Heart left ventricle (tissue), 16 donors: ENCODE data around the gene SDR9C7. TPM values are rescaled to one million over a fixed set of nuclear protein-coding genes. Genes with fewer than 3 reads are reported as not detected.
"Not testable (repeated sequence)": the region's sequence is repeated elsewhere in the genome, so short reads cannot be mapped to it uniquely, and the experiment has no call there.

Source experiments
- ATAC-seq, 4 donors: fragments of 200-7000 bp; cut with Tn5 transposase; one replicate each; pipeline ENCODE4 v1.9.1; 2020 to 2022; ENCODE audit warnings: moderate library complexity in 4 of 4, mild to moderate bottlenecking in 3 of 4, moderate number of reproducible peaks in 1 of 4
- DNase-seq, 5 donors: peaks; one replicate each; pipeline ENCODE4 v3.0.0-alpha.2; 2020
- H3K27ac ChIP-seq, 12 donors: fragments of 200-600 bp; sonication (generic) in 4 of 12; one replicate each; pipeline versions ENCODE4 v1.5.0 to v1.8.0; 2016 to 2022; ENCODE audit warnings: mild to moderate bottlenecking in 2 of 12
- H3K27me3 ChIP-seq, 9 donors: fragments of 200-600 bp; sonication (generic) in 2 of 9; one replicate each; pipeline versions ENCODE4 v1.5.1 to v1.8.0; 2016 to 2022; ENCODE audit warnings: mild to moderate bottlenecking in 3 of 9
- H3K36me3 ChIP-seq, 9 donors: fragments of 200-600 bp; sonication (generic) in 2 of 9; one replicate each; pipeline versions ENCODE4 v1.5.0 to v1.8.0; 2018 to 2022; ENCODE audit warnings: mild to moderate bottlenecking in 2 of 9
- H3K4me1 ChIP-seq, 12 donors: fragments of 200-600 bp; sonication (generic) in 4 of 12; one replicate each; pipeline versions ENCODE4 v1.5.0 to v1.8.0; 2016 to 2022; ENCODE audit warnings: mild to moderate bottlenecking in 3 of 12
- H3K4me3 ChIP-seq, 12 donors: fragments of 200-600 bp; sonication (generic) in 4 of 12; one replicate each; pipeline versions ENCODE4 v1.5.0 to v1.8.0; 2017 to 2022; ENCODE audit warnings: mild to moderate bottlenecking in 9 of 12, moderate library complexity in 4 of 12
- H3K9me3 ChIP-seq, 12 donors: fragments of 200-600 bp; sonication (generic) in 4 of 12; one replicate each; pipeline versions ENCODE4 v1.5.0 to v1.8.0; 2016 to 2022; ENCODE audit warnings: mild to moderate bottlenecking in 1 of 12
- POLR2A ChIP-seq, 2 donors: fragments of 450-650 bp; IDR thresholded peaks; one replicate each; pipeline ENCODE4 v1.6.1; 2017; ENCODE audit warnings: antibody characterized with exemption in 2 of 2, mild to moderate bottlenecking in 2 of 2, moderate library complexity in 2 of 2
- WGBS, 4 donors: extraction: QIAGEN DNeasy Blood & Tissue Kit in 2 of 4; methylation state at CpG; one replicate each; pipeline versions ENCODE4 v1.1.5 to v1.1.7; 2013 to 2018; 5-methylcytosine and 5-hydroxymethylcytosine counted together
- intact Hi-C, 10 donors: fragments of 100-400 bp; cut with DNase I; formaldehyde crosslinking; loops; one replicate each; pipeline versions ENCODE4 v1.11.1 to v1.14.2; 2022
- polyA plus RNA-seq, 2 donors: library from polyadenylated mRNA; stranded (reverse); fragments of 200-250 nt; gene quantifications; one replicate each; pipeline ENCODE4 v1.2.3, GENCODE V29; 2013
- total RNA-seq, 9 donors: library from RNA; depleted of rRNA in 2 of 9; stranded (reverse); fragments of >200 nt in 2 of 9; fragmentation: NEBNext Ultra II Directional in 3 of 9; extraction: Animal tissue kit (Norgen Biotek cat#: 25700) in 3 of 9; gene quantifications; one replicate each; pipeline versions ENCODE4 v1.1.0 to v1.2.4, GENCODE V29; 2016 to 2023
- TF ChIP-seq, protein P1 (sequence below), 12 donors: fragments of 200-600 bp; sonication (generic) in 4 of 12; IDR thresholded peaks; one replicate each; pipeline versions ENCODE4 v1.5.0 to v1.8.0; 2018 to 2022; ENCODE audit warnings: antibody characterized with exemption in 12 of 12, mild to moderate bottlenecking in 5 of 12
- donor health status: ischemic (EF 13 %, LVEDD 7.1; RV severe dilation, severe dysfunction).
- donor health status: healthy with polysubstance abuse.
- donor health status: DM: no; HTN: yes; CAD: no.
- donor health status: DM: no; HTN: no; CAD: no.
- donor health status: ischemic (EF 25% LVEDD 6.9; RV normal size, moderate dysfunction).
- donor health status: ischemic (EF 25% LVEDD 5.7; RV mildly dilated, moderate dysfunction).
- donor health status: healthy.
- donor health status: DM: yes; HTN: yes; CAD: no.
- donor health status: ischemic (EF 35%, LVEDD 5.7; RV mildly dilated, moderate dysfunction).
- donor health status: nonischemic (EF 11% LVEDD 7.7; RV severe dilation, severe dysfunction).
- donor health status: DM: yes; HTN: yes; CAD: no.
- donor health status: PGD.
- donor health status: ischemic (EF 29% LVEDD 5.4; RV normal size, mild dysfunction).
- donor health status: nonischemic (EF 23%, LVEDD 6.1; RV moderate dilation, normal function).

The SDR9C7 gene
- total and polyA plus RNA-seq, 11 donors: 0.12 to 0.27 (median 0.20) TPM; not detected in 8

- H3K27me3 ChIP-seq: no peaks in the 10 kb centered on the region
- H3K36me3 ChIP-seq: no peaks in the 10 kb centered on the region
- no peak for TF ChIP-seq POLR2A (IDR thresholded peaks at IDR 0.05)
- TF ChIP-seq, protein P1, sequence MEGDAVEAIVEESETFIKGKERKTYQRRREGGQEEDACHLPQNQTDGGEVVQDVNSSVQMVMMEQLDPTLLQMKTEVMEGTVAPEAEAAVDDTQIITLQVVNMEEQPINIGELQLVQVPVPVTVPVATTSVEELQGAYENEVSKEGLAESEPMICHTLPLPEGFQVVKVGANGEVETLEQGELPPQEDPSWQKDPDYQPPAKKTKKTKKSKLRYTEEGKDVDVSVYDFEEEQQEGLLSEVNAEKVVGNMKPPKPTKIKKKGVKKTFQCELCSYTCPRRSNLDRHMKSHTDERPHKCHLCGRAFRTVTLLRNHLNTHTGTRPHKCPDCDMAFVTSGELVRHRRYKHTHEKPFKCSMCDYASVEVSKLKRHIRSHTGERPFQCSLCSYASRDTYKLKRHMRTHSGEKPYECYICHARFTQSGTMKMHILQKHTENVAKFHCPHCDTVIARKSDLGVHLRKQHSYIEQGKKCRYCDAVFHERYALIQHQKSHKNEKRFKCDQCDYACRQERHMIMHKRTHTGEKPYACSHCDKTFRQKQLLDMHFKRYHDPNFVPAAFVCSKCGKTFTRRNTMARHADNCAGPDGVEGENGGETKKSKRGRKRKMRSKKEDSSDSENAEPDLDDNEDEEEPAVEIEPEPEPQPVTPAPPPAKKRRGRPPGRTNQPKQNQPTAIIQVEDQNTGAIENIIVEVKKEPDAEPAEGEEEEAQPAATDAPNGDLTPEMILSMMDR (IDR thresholded peaks at IDR 0.05): no peak
- no peak for DNase-seq
- no peak overlapping the region for H3K4me3 ChIP-seq
- peaks cover 0 to 20% (median 4%) of the 10 kb centered on the region in 12 donors for H3K9me3 ChIP-seq
- H3K27ac ChIP-seq: no peak overlapping the region
- 39 to 48% (median 41%) methylated on average over 3 of the region's 3 CpGs for WGBS, 4 donors
- no peak for ATAC-seq
- H3K4me1 ChIP-seq: no peaks in the 10 kb centered on the region
- intact Hi-C loops: no loop called here
These were observed 47.9 kb downstream of the SDR9C7 start for GRCh38 chr12:56886319-56886718.

GRCh38 chr12:56885316-56885715, 48.9 kb downstream of the SDR9C7 start:
- no peak overlapping the region for H3K27ac ChIP-seq
- intact Hi-C loops: no loop called here
- H3K36me3 ChIP-seq: no peaks in the 10 kb centered on the region
- 73 to 85% (median 81%) methylated on average over 1 of the region's 1 CpG for WGBS, 4 donors
- H3K4me3 ChIP-seq: no peak overlapping the region
- TF ChIP-seq, protein P1 (IDR thresholded peaks at IDR 0.05): no peak
- no peak for TF ChIP-seq POLR2A (IDR thresholded peaks at IDR 0.05)
- no peaks in the 10 kb centered on the region for H3K27me3 ChIP-seq
- DNase-seq: no peak
- no peak for ATAC-seq
- peaks cover 0 to 20% (median 4%) of the 10 kb centered on the region in 12 donors for H3K9me3 ChIP-seq
- H3K4me1 ChIP-seq: no peaks in the 10 kb centered on the region

GRCh38 chr12:56884421-56884820, 49.8 kb downstream of the SDR9C7 start:
- no peak overlapping the region for H3K4me3 ChIP-seq

GRCh38 chr12:56882407-56882806, 51.8 kb downstream of the SDR9C7 start:
- H3K27me3 ChIP-seq, H3K4me3 ChIP-seq, H3K36me3 ChIP-seq, intact Hi-C loops, ATAC-seq, H3K4me1 ChIP-seq, H3K27ac ChIP-seq, DNase-seq: not testable (repeated sequence)
- H3K9me3 ChIP-seq: peaks cover 0 to 20% (median 4%) of the 10 kb centered on the region in 12 donors
- WGBS, 4 donors: 84 to 94% (median 89%) methylated on average over 3 of the region's 3 CpGs

More at GRCh38 chr12:56884421-56884820, 49.8 kb downstream of the SDR9C7 start:
- H3K27ac ChIP-seq: no peak overlapping the region
- TF ChIP-seq, protein P1 (IDR thresholded peaks at IDR 0.05): no peak
- no peak for TF ChIP-seq POLR2A (IDR thresholded peaks at IDR 0.05)
- WGBS, 4 donors: 29 to 39% (median 34%) methylated on average over 1 of the region's 1 CpG
- no peaks in the 10 kb centered on the region for H3K27me3 ChIP-seq
- ATAC-seq (no peak), DNase-seq (no peak)
- peaks cover 0 to 20% (median 4%) of the 10 kb centered on the region in 12 donors for H3K9me3 ChIP-seq
- H3K36me3 ChIP-seq: no peaks in the 10 kb centered on the region
- intact Hi-C loops: no loop called here
- no peaks in the 10 kb centered on the region for H3K4me1 ChIP-seq
